ENCODE results near the gene SH3GLB1.
A peak's percentile ranks its signal among the peaks of the same experiment; 100 is the strongest.

SH3GLB1 gene

GRCh38 chr1:86712088-86712860 is 7.9 kb downstream of the SH3GLB1 start:
- Mint-ChIP-seq H3K36me3 (peaks cover 6% of the 10 kb centered on the region), H3K4me3 (no peak overlapping the region), H3K27me3 (no peaks in the 10 kb centered on the region), H3K4me1 (peaks cover 69% of the 10 kb centered on the region), H3K9me3 (no peaks in the 10 kb centered on the region), H3K27ac (peak overlapping the region; percentile 23)

- Mint-ChIP-seq H3K27ac (peak overlapping the region; percentile 39), H3K27me3 (no peaks in the 10 kb centered on the region), H3K4me3 (no peak overlapping the region), H3K4me1 (peaks cover 63% of the 10 kb centered on the region), H3K9me3 (no peaks in the 10 kb centered on the region), H3K36me3 (peaks cover 5% of the 10 kb centered on the region)
Observed at GRCh38 chr1:86713477-86713876, 9.1 kb downstream of the SH3GLB1 start.

GRCh38 chr1:86714159-86714558 is 9.8 kb downstream of the SH3GLB1 start:
- no peak overlapping the region for H3K4me3 Mint-ChIP-seq
- H3K27ac Mint-ChIP-seq = peak overlapping the region; percentile 36
- H3K9me3 Mint-ChIP-seq = no peaks in the 10 kb centered on the region
- peaks cover 5% of the 10 kb centered on the region for H3K36me3 Mint-ChIP-seq
- peaks cover 61% of the 10 kb centered on the region for H3K4me1 Mint-ChIP-seq
- H3K27me3 Mint-ChIP-seq = no peaks in the 10 kb centered on the region

GRCh38 chr1:86714561-86715244 is 10.3 kb downstream of the SH3GLB1 start:
- peak overlapping the region; percentile 36 for H3K27ac Mint-ChIP-seq

GRCh38 chr1:86718786-86719185 is 14.4 kb downstream of the SH3GLB1 start:
- H3K9me3 Mint-ChIP-seq = no peaks in the 10 kb centered on the region
- no peak overlapping the region for H3K27ac Mint-ChIP-seq
- H3K4me3 Mint-ChIP-seq = no peak overlapping the region
- peaks cover 11% of the 10 kb centered on the region for H3K36me3 Mint-ChIP-seq
- peaks cover 41% of the 10 kb centered on the region for H3K4me1 Mint-ChIP-seq
- H3K27me3 Mint-ChIP-seq = no peaks in the 10 kb centered on the region

More at GRCh38 chr1:86714561-86715244, 10.3 kb downstream of the SH3GLB1 start:
- no peaks in the 10 kb centered on the region for H3K9me3 Mint-ChIP-seq
- peaks cover 56% of the 10 kb centered on the region for H3K4me1 Mint-ChIP-seq
- peaks cover 5% of the 10 kb centered on the region for H3K36me3 Mint-ChIP-seq
- H3K4me3 Mint-ChIP-seq = no peak overlapping the region
- no peaks in the 10 kb centered on the region for H3K27me3 Mint-ChIP-seq

GRCh38 chr1:86731416-86731815 is 27.0 kb downstream of the SH3GLB1 start:
- Mint-ChIP-seq H3K9me3 (no peaks in the 10 kb centered on the region), H3K27ac (no peak overlapping the region), H3K4me3 (no peak overlapping the region), H3K36me3 (peaks cover 13% of the 10 kb centered on the region), H3K4me1 (peaks cover 15% of the 10 kb centered on the region), H3K27me3 (no peaks in the 10 kb centered on the region)

- peaks cover under 1% of the 10 kb centered on the region for H3K4me1 Mint-ChIP-seq
- H3K27ac Mint-ChIP-seq = peak overlapping the region; percentile 41
- no peaks in the 10 kb centered on the region for H3K9me3 Mint-ChIP-seq
- H3K36me3 Mint-ChIP-seq = peaks cover 13% of the 10 kb centered on the region
- no peak overlapping the region for H3K4me3 Mint-ChIP-seq
- H3K27me3 Mint-ChIP-seq = no peaks in the 10 kb centered on the region
Observed at GRCh38 chr1:86733340-86733739, 29.0 kb downstream of the SH3GLB1 start.

- Mint-ChIP-seq H3K27ac (no peak overlapping the region), H3K4me1 (no peaks in the 10 kb centered on the region), H3K9me3 (no peaks in the 10 kb centered on the region)
Observed at GRCh38 chr1:86739648-86740509, 35.5 kb downstream of the SH3GLB1 start.

GRCh38 chr1:86741947-86742572 is 37.7 kb downstream of the SH3GLB1 start:
- Mint-ChIP-seq H3K4me1 (no peaks in the 10 kb centered on the region), H3K27ac (no peak overlapping the region), H3K27me3 (no peaks in the 10 kb centered on the region), H3K4me3 (no peak overlapping the region), H3K9me3 (no peaks in the 10 kb centered on the region), H3K36me3 (peaks cover 12% of the 10 kb centered on the region)

More at GRCh38 chr1:86739648-86740509, 35.5 kb downstream of the SH3GLB1 start:
- H3K36me3 Mint-ChIP-seq = peaks cover 10% of the 10 kb centered on the region
- H3K27me3 Mint-ChIP-seq = no peaks in the 10 kb centered on the region
- H3K4me3 Mint-ChIP-seq = no peak overlapping the region

GRCh38 chr1:86747304-86747703 is 42.9 kb downstream of the SH3GLB1 start:
- H3K27ac Mint-ChIP-seq = no peak overlapping the region
- H3K27me3 Mint-ChIP-seq = no peaks in the 10 kb centered on the region
- no peaks in the 10 kb centered on the region for H3K4me1 Mint-ChIP-seq
- H3K36me3 Mint-ChIP-seq = peaks cover 8% of the 10 kb centered on the region
- no peak overlapping the region for H3K4me3 Mint-ChIP-seq
- H3K9me3 Mint-ChIP-seq = no peaks in the 10 kb centered on the region

GRCh38 chr1:86748622-86749373 is 44.4 kb downstream of the SH3GLB1 start:
- no peaks in the 10 kb centered on the region for H3K9me3 Mint-ChIP-seq
- no peak overlapping the region for H3K4me3 Mint-ChIP-seq
- H3K27me3 Mint-ChIP-seq = no peaks in the 10 kb centered on the region
- H3K4me1 Mint-ChIP-seq = no peaks in the 10 kb centered on the region
- H3K27ac Mint-ChIP-seq = no peak overlapping the region
- H3K36me3 Mint-ChIP-seq = peaks cover 8% of the 10 kb centered on the region

GRCh38 chr1:86750076-86750475 is 45.7 kb downstream of the SH3GLB1 start:
- Mint-ChIP-seq H3K9me3 (no peaks in the 10 kb centered on the region), H3K27ac (no peak overlapping the region), H3K4me1 (no peaks in the 10 kb centered on the region), H3K27me3 (no peaks in the 10 kb centered on the region), H3K4me3 (no peak overlapping the region), H3K36me3 (peaks cover 7% of the 10 kb centered on the region)

GRCh38 chr1:86750530-86750929 is 46.2 kb downstream of the SH3GLB1 start:
- H3K27ac Mint-ChIP-seq = no peak overlapping the region
- H3K9me3 Mint-ChIP-seq = no peaks in the 10 kb centered on the region
- no peaks in the 10 kb centered on the region for H3K4me1 Mint-ChIP-seq
- H3K36me3 Mint-ChIP-seq = peaks cover 4% of the 10 kb centered on the region
- H3K4me3 Mint-ChIP-seq = no peak overlapping the region
- H3K27me3 Mint-ChIP-seq = peaks cover under 1% of the 10 kb centered on the region

- H3K4me3 Mint-ChIP-seq = no peak overlapping the region
- peaks cover 3% of the 10 kb centered on the region for H3K27me3 Mint-ChIP-seq
- no peak overlapping the region for H3K27ac Mint-ChIP-seq
- no peaks in the 10 kb centered on the region for H3K36me3 Mint-ChIP-seq
- H3K9me3 Mint-ChIP-seq = no peaks in the 10 kb centered on the region
- H3K4me1 Mint-ChIP-seq = no peaks in the 10 kb centered on the region
Observed at GRCh38 chr1:86751923-86752322, 47.5 kb downstream of the SH3GLB1 start.

- H3K4me1 Mint-ChIP-seq = no peaks in the 10 kb centered on the region
- H3K27ac Mint-ChIP-seq = no peak overlapping the region
- no peaks in the 10 kb centered on the region for H3K36me3 Mint-ChIP-seq
- H3K9me3 Mint-ChIP-seq = no peaks in the 10 kb centered on the region
- no peak overlapping the region for H3K4me3 Mint-ChIP-seq
- peaks cover 3% of the 10 kb centered on the region for H3K27me3 Mint-ChIP-seq
Observed at GRCh38 chr1:86753700-86754099, 49.3 kb downstream of the SH3GLB1 start.
